SK-N-MC (cell line): ENCODE results near the gene SETD4.
A peak's percentile ranks its signal among the peaks of the same experiment; 100 is the strongest.

Source experiments
- DNase-seq: peaks from one replicate; pipeline ENCODE4 v3.0.0-alpha.2; 2011; ENCODE audit warnings: low read depth, low spot score
- H3K27ac ChIP-seq: fragments of 200-600 bp; sonication (generic); 2 replicates; pipeline ENCODE4 v1.5.1; 2016; ENCODE audit warnings: mixed run types
- H3K36me3 ChIP-seq: fragments of 200-600 bp; sonication (generic); 2 replicates; pipeline ENCODE4 v1.6.1; 2017; ENCODE audit warnings: antibody characterized with exemption, low read length, mixed read lengths; ENCODE audit not compliant: insufficient read depth
- H3K4me3 ChIP-seq: fragments of 200-600 bp; sonication (generic); 2 replicates; pipeline ENCODE4 v1.5.1; 2016
- H3K9ac ChIP-seq: fragments of 200-600 bp; sonication (generic); 2 replicates; pipeline ENCODE4 v1.8.0; 2017; ENCODE audit warnings: mixed run types, mixed read lengths; ENCODE audit not compliant: insufficient read length
- H3K9me3 ChIP-seq: fragments of 200-600 bp; sonication (generic); 2 replicates; pipeline ENCODE4 v1.6.1; 2017; ENCODE audit warnings: low read depth, mild to moderate bottlenecking, antibody characterized with exemption, low read length, moderate library complexity, mixed read lengths
- EZH2 ChIP-seq: fragments of 200-600 bp; sonication (generic); IDR thresholded peaks from one replicate; pipeline ENCODE4 v1.6.1; 2017; ENCODE audit warnings: antibody characterized with exemption
- FOXP2 ChIP-seq: optimal IDR thresholded peaks from 2 replicates; pipeline ENCODE3; 2011; ENCODE audit warnings: mild to moderate bottlenecking, moderate library complexity; ENCODE audit not compliant: insufficient read depth; ENCODE audit errors: extremely low read length, control extremely low read depth
- POLR2AphosphoS5 ChIP-seq: IDR thresholded peaks from 2 replicates; pipeline ENCODE4 v1.6.1; 2012; ENCODE audit warnings: mild to moderate bottlenecking, low read depth, low read length, borderline replicate concordance

SETD4 gene

GRCh38 chr21:36028127-36029069 lies 31.9 kb downstream of the SETD4 start:
- no peak overlapping the region for H3K9ac ChIP-seq
- H3K27ac ChIP-seq, result no peak overlapping the region
- no peaks in the 10 kb centered on the region for H3K9me3 ChIP-seq
- H3K4me3 ChIP-seq, result no peak overlapping the region
- TF ChIP-seq EZH2, result no peak
- no peak for TF ChIP-seq FOXP2
- TF ChIP-seq POLR2AphosphoS5, result no peak
- DNase-seq, result peak; percentile 8
- H3K36me3 ChIP-seq, result no peaks in the 10 kb centered on the region

- H3K9ac ChIP-seq, result no peak overlapping the region
- TF ChIP-seq POLR2AphosphoS5 (no peak), EZH2 (no peak), FOXP2 (no peak)
- no peak for DNase-seq
- no peak overlapping the region for H3K27ac ChIP-seq
- no peaks in the 10 kb centered on the region for H3K36me3 ChIP-seq
- no peaks in the 10 kb centered on the region for H3K9me3 ChIP-seq
- H3K4me3 ChIP-seq, result no peak overlapping the region
Observed at GRCh38 chr21:36027347-36027746, 33.0 kb downstream of the SETD4 start.

GRCh38 chr21:36024782-36025181 lies 35.5 kb downstream of the SETD4 start:
- no peak overlapping the region for H3K9ac ChIP-seq
- TF ChIP-seq EZH2, result no peak
- no peak for TF ChIP-seq FOXP2
- no peak for TF ChIP-seq POLR2AphosphoS5
- no peak overlapping the region for H3K27ac ChIP-seq
- H3K4me3 ChIP-seq, result no peak overlapping the region
- DNase-seq, result no peak
- H3K9me3 ChIP-seq, result no peaks in the 10 kb centered on the region
- H3K36me3 ChIP-seq, result no peaks in the 10 kb centered on the region

- DNase-seq, result no peak
- Histone ChIP-seq H3K27ac (no peak overlapping the region), H3K9me3 (no peaks in the 10 kb centered on the region), H3K9ac (no peak overlapping the region), H3K36me3 (no peaks in the 10 kb centered on the region), H3K4me3 (no peak overlapping the region)
- TF ChIP-seq EZH2 (no peak), FOXP2 (no peak), POLR2AphosphoS5 (no peak)
Observed at GRCh38 chr21:36023092-36023480, 37.2 kb downstream of the SETD4 start.

GRCh38 chr21:36022427-36023091 lies 37.8 kb downstream of the SETD4 start:
- H3K36me3 ChIP-seq, result no peaks in the 10 kb centered on the region
- no peak for DNase-seq
- TF ChIP-seq EZH2 (no peak), FOXP2 (no peak)
- H3K9ac ChIP-seq, result no peak overlapping the region
- H3K9me3 ChIP-seq, result no peaks in the 10 kb centered on the region
- no peak overlapping the region for H3K27ac ChIP-seq
- H3K4me3 ChIP-seq, result no peak overlapping the region

- no peak overlapping the region for H3K4me3 ChIP-seq
- TF ChIP-seq POLR2AphosphoS5, result no peak
- TF ChIP-seq EZH2, result no peak
- TF ChIP-seq FOXP2, result no peak
- H3K9ac ChIP-seq, result no peak overlapping the region
- no peaks in the 10 kb centered on the region for H3K36me3 ChIP-seq
- H3K9me3 ChIP-seq, result no peaks in the 10 kb centered on the region
- no peak overlapping the region for H3K27ac ChIP-seq
- DNase-seq, result no peak
Observed at GRCh38 chr21:36021251-36021837, 39.0 kb downstream of the SETD4 start.

GRCh38 chr21:36015045-36015444 lies 45.3 kb downstream of the SETD4 start:
- Histone ChIP-seq H3K36me3 (no peaks in the 10 kb centered on the region), H3K27ac (no peak overlapping the region), H3K4me3 (no peak overlapping the region), H3K9ac (no peak overlapping the region), H3K9me3 (no peaks in the 10 kb centered on the region)
- DNase-seq, result no peak
- TF ChIP-seq FOXP2 (no peak), EZH2 (no peak), POLR2AphosphoS5 (no peak)

- Histone ChIP-seq H3K9ac (no peak overlapping the region), H3K36me3 (no peaks in the 10 kb centered on the region), H3K9me3 (no peaks in the 10 kb centered on the region), H3K4me3 (no peak overlapping the region), H3K27ac (no peak overlapping the region)
- TF ChIP-seq FOXP2, result no peak
- TF ChIP-seq POLR2AphosphoS5, result no peak
- TF ChIP-seq EZH2, result no peak
- DNase-seq, result no peak
Observed at GRCh38 chr21:36010801-36011200, 49.5 kb downstream of the SETD4 start.
